HG02938 (cell line): Measurements from ENCODE around the gene HCN2.
"Not testable (repeated sequence)": the region's sequence is repeated elsewhere in the genome, so short reads cannot be mapped to it uniquely, and the experiment has no call there.

Source experiments
- ATAC-seq: cut with Tn5 transposase; IDR thresholded peaks from one replicate; pipeline ENCODE4 v1.9.1; 2021; ENCODE audit warnings: mild to moderate bottlenecking, moderate library complexity; ENCODE audit not compliant: unreplicated experiment

The HCN2 gene

GRCh38 chr19:602391-603301 is 13.0 kb downstream of the HCN2 start:
- ATAC-seq, result no peak

- ATAC-seq, result not testable (repeated sequence)
Observed at GRCh38 chr19:603302-603639, 13.6 kb downstream of the HCN2 start.

GRCh38 chr19:603779-604178 is 14.1 kb downstream of the HCN2 start:
- ATAC-seq, result not testable (repeated sequence)

GRCh38 chr19:604355-604754 is 14.7 kb downstream of the HCN2 start:
- ATAC-seq, result no peak

- ATAC-seq, result not testable (repeated sequence)
Observed at GRCh38 chr19:605061-605971, 15.6 kb downstream of the HCN2 start.

GRCh38 chr19:607301-608154 is 17.8 kb downstream of the HCN2 start:
- no peak for ATAC-seq

GRCh38 chr19:608155-609003 is 18.7 kb downstream of the HCN2 start:
- ATAC-seq, result no peak

- no peak for ATAC-seq
Observed at GRCh38 chr19:609004-609346, 19.3 kb downstream of the HCN2 start.

- no peak for ATAC-seq
Observed at GRCh38 chr19:610071-610800, 20.6 kb downstream of the HCN2 start.

GRCh38 chr19:610801-611480 is 21.3 kb downstream of the HCN2 start:
- ATAC-seq, result no peak

DNA sequence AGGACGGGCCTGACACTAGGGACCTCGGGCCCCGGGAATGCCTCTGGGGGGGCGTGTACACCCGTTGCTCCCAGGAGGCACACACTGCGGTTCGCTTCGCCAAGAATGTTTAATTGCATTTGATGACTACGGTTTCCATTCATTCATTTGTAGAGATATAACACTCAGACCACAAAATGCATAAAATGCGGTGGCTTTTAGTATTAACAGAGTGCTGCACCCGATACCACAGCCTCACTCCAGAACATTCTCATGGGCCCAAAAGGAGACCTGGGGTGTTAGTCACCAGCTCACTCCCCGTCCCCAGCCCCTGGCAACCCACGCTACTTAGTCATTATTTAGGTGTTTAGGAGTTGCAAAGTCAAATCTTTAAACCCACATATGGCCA is 21.8 kb downstream of the HCN2 start:
- ATAC-seq, result no peak

DNA sequence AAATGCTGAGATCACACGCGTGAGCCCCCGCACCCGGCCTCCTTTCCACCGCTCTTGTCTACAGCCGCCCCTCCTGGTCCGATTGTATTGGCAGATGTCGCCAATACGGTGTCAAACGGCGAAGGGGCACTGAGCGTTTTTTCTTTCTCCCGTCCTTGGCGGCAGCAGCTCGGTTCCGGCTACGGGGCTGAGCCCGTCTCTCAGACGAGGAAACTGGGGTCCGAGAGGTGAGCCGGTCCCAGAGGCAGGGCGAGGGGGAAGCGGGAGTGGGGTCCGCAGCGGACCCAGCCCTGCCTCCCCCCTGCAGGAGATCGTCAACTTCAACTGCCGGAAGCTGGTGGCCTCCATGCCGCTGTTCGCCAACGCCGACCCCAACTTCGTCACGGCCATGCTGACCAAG is 23.3 kb downstream of the HCN2 start:
- ATAC-seq, result no peak

- ATAC-seq, result no peak
Observed at GRCh38 chr19:613732-614567, 24.3 kb downstream of the HCN2 start.

- no peak for ATAC-seq
Observed at GRCh38 chr19:615619-616018, 25.9 kb downstream of the HCN2 start.

DNA sequence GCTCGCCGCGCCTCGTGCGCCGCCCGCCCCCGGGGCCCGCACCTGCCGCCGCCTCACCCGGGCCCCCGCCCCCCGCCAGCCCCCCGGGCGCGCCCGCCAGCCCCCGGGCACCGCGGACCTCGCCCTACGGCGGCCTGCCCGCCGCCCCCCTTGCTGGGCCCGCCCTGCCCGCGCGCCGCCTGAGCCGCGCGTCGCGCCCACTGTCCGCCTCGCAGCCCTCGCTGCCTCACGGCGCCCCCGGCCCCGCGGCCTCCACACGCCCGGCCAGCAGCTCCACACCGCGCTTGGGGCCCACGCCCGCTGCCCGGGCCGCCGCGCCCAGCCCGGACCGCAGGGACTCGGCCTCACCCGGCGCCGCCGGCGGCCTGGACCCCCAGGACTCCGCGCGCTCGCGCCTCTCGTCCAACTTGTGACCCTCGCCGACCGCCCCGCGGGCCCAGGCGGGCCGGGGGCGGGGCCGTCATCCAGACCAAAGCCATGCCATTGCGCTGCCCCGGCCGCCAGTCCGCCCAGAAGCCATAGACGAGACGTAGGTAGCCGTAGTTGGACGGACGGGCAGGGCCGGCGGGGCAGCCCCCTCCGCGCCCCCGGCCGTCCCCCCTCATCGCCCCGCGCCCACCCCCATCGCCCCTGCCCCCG is 26.5 kb downstream of the HCN2 start:
- ATAC-seq, result no peak

DNA sequence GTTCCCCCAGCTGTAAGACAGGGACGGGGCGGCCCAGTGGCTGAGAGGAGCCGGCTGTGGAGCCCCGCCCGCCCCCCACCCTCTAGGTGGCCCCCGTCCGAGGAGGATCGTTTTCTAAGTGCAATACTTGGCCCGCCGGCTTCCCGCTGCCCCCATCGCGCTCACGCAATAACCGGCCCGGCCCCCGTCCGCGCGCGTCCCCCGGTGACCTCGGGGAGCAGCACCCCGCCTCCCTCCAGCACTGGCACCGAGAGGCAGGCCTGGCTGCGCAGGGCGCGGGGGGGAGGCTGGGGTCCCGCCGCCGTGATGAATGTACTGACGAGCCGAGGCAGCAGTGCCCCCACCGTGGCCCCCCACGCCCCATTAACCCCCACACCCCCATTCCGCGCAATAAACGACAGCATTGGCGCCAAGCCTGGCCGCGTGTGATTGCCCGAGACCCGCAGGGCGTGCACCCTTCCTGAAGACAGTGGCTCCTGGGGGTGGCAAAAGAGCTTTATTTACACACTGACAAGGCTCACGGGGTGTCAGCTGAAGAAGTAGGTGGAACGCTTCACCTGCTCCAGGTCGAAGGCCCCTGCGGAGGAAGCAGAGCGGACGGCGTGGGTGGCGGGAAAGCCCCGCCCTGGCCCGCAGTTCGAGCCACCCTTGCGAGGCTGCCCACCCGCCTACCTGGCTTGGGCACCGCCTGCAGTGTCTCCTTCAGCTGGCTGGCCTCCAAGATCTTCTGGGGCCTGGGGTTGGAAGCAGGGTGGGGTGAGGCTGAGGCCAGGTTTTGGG is 27.3 kb downstream of the HCN2 start:
- ATAC-seq, result no peak
